SK-N-DZ (cell line): ENCODE measurements around the gene SERPINB3.
"Not testable (repeated sequence)": the region's sequence is repeated elsewhere in the genome, so short reads cannot be mapped to it uniquely, and the experiment has no call there.

Experiments used
- DNase-seq: peaks from one replicate; pipeline ENCODE4 v3.0.0-alpha.2; 2015; ENCODE audit warnings: low spot score

SERPINB3 gene

GRCh38 chr18:63648241-63648640 is 13.5 kb downstream of the SERPINB3 start:
- DNase-seq = no peak

- no peak for DNase-seq
Observed at GRCh38 chr18:63646936-63647335, 14.8 kb downstream of the SERPINB3 start.

- DNase-seq = not testable (repeated sequence)
Observed at GRCh38 chr18:63644694-63645093, 17.0 kb downstream of the SERPINB3 start.

- DNase-seq = not testable (repeated sequence)
Observed at GRCh38 chr18:63644142-63644541, 17.6 kb downstream of the SERPINB3 start, which contains the start of gene SERPINB4. SERPINB4 (minus strand) TSS chr18:63644256; CDS start chr18:63643577, 679 bp downstream.

- not testable (repeated sequence) for DNase-seq
Observed at GRCh38 chr18:63642668-63643356, 18.9 kb downstream of the SERPINB3 start.

GRCh38 chr18:63641157-63641680 is 20.5 kb downstream of the SERPINB3 start:
- DNase-seq = not testable (repeated sequence)

- no peak for DNase-seq
Observed at GRCh38 chr18:63637703-63638102, 24.0 kb downstream of the SERPINB3 start.

- DNase-seq = no peak
Observed at GRCh38 chr18:63627819-63628218, 33.9 kb downstream of the SERPINB3 start.

- no peak for DNase-seq
Observed at GRCh38 chr18:63626431-63626830, 35.3 kb downstream of the SERPINB3 start.

GRCh38 chr18:63624863-63625262 is 36.8 kb downstream of the SERPINB3 start:
- DNase-seq = no peak

GRCh38 chr18:63619661-63620060 is 42.0 kb downstream of the SERPINB3 start:
- no peak for DNase-seq

- DNase-seq = no peak
Observed at GRCh38 chr18:63617915-63618234, 43.8 kb downstream of the SERPINB3 start.

GRCh38 chr18:63617049-63617914 is 44.4 kb downstream of the SERPINB3 start:
- DNase-seq = peak; percentile 62

- DNase-seq = no peak
Observed at GRCh38 chr18:63613420-63613819, 48.3 kb downstream of the SERPINB3 start.

- no peak for DNase-seq
Observed at GRCh38 chr18:63606526-63606925, 55.2 kb downstream of the SERPINB3 start.
